ENCODE data around the gene CCR2.

CCR2 gene

GRCh38 chr3:46393554-46394434 is 39.9 kb downstream of the CCR2 start (continued):
- TF ChIP-seq ZNF223 (tag by site-specific recombination; IDR thresholded peaks at IDR 0.05) (no peak), ZNF19 (tag by site-specific recombination; IDR thresholded peaks at IDR 0.05; ENCODE audit: low read depth) (no peak), ZNF146 (tag by site-specific recombination; IDR thresholded peaks at IDR 0.05) (no peak), ZNF571 (tag by site-specific recombination; IDR thresholded peaks at IDR 0.05) (no peak), ZNF248 (tag by site-specific recombination; IDR thresholded peaks at IDR 0.05) (no peak), ZNF521 (tag by site-specific recombination; IDR thresholded peaks at IDR 0.05) (no peak), ZNF624 (tag by site-specific recombination; IDR thresholded peaks at IDR 0.05) (no peak), MZF1 (tag by site-specific recombination; IDR thresholded peaks at IDR 0.05; ENCODE audit: borderline replicate concordance) (no peak), TRIM28 (IDR thresholded peaks at IDR 0.05; ENCODE audit: borderline replicate concordance, low read length) (no peak), ZNF2 (tag by site-specific recombination; IDR thresholded peaks at IDR 0.05) (no peak), ZBTB7A (tag by site-specific recombination; IDR thresholded peaks at IDR 0.05; ENCODE audit: low read depth) (no peak), ZNF654 (tag by site-specific recombination; IDR thresholded peaks at IDR 0.05; ENCODE audit: low read depth) (no peak)
- TF ChIP-seq, protein P1, sequence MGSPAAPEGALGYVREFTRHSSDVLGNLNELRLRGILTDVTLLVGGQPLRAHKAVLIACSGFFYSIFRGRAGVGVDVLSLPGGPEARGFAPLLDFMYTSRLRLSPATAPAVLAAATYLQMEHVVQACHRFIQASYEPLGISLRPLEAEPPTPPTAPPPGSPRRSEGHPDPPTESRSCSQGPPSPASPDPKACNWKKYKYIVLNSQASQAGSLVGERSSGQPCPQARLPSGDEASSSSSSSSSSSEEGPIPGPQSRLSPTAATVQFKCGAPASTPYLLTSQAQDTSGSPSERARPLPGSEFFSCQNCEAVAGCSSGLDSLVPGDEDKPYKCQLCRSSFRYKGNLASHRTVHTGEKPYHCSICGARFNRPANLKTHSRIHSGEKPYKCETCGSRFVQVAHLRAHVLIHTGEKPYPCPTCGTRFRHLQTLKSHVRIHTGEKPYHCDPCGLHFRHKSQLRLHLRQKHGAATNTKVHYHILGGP (tag by site-specific recombination; IDR thresholded peaks at IDR 0.05): no peak
- TF ChIP-seq, protein P2, sequence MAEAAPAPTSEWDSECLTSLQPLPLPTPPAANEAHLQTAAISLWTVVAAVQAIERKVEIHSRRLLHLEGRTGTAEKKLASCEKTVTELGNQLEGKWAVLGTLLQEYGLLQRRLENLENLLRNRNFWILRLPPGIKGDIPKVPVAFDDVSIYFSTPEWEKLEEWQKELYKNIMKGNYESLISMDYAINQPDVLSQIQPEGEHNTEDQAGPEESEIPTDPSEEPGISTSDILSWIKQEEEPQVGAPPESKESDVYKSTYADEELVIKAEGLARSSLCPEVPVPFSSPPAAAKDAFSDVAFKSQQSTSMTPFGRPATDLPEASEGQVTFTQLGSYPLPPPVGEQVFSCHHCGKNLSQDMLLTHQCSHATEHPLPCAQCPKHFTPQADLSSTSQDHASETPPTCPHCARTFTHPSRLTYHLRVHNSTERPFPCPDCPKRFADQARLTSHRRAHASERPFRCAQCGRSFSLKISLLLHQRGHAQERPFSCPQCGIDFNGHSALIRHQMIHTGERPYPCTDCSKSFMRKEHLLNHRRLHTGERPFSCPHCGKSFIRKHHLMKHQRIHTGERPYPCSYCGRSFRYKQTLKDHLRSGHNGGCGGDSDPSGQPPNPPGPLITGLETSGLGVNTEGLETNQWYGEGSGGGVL (tag by site-specific recombination; IDR thresholded peaks at IDR 0.05): no peak
- TF ChIP-seq, protein P3, sequence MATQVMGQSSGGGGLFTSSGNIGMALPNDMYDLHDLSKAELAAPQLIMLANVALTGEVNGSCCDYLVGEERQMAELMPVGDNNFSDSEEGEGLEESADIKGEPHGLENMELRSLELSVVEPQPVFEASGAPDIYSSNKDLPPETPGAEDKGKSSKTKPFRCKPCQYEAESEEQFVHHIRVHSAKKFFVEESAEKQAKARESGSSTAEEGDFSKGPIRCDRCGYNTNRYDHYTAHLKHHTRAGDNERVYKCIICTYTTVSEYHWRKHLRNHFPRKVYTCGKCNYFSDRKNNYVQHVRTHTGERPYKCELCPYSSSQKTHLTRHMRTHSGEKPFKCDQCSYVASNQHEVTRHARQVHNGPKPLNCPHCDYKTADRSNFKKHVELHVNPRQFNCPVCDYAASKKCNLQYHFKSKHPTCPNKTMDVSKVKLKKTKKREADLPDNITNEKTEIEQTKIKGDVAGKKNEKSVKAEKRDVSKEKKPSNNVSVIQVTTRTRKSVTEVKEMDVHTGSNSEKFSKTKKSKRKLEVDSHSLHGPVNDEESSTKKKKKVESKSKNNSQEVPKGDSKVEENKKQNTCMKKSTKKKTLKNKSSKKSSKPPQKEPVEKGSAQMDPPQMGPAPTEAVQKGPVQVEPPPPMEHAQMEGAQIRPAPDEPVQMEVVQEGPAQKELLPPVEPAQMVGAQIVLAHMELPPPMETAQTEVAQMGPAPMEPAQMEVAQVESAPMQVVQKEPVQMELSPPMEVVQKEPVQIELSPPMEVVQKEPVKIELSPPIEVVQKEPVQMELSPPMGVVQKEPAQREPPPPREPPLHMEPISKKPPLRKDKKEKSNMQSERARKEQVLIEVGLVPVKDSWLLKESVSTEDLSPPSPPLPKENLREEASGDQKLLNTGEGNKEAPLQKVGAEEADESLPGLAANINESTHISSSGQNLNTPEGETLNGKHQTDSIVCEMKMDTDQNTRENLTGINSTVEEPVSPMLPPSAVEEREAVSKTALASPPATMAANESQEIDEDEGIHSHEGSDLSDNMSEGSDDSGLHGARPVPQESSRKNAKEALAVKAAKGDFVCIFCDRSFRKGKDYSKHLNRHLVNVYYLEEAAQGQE (tag by site-specific recombination; IDR thresholded peaks at IDR 0.05): no peak

DNA sequence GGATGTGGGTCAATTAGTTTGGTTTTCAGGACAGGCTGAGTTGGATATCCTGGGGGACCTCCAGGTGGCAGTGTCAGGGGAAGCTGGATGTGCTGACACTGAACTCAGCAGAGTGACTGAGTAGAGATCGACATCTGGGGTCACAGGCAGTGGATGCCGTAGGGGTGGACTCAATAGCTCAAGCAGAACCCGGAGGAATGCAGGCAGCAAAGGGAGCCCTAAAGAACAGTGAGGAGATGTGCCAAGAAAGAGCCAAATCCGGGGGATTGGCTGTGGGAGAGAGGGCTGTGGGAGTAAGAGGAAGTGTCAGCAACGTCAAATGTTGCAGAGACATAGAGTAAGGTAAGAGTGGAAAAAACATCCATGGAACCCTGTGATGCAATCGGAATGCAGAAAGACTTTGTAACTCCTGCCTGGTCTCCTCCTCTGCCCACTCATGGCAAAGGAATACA is 41.3 kb downstream of the CCR2 start:
- no peaks in the 10 kb centered on the region for H3K9me3 ChIP-seq (ENCODE audit: control insufficient read depth, insufficient read depth, low read depth, low read length)
- ChIA-PET CTCF (no interaction called here), POLR2A (no interaction called here)
- no peak overlapping the region for H3K4me3 ChIP-seq (ENCODE audit: low read depth, low read length)
- H3K36me3 ChIP-seq (ENCODE audit: control insufficient read depth in 2 of 2, insufficient read depth in 1 of 2, low read length in 2 of 2): no peaks in the 10 kb centered on the region
- TF ChIP-seq ZFHX2 (tag by site-specific recombination; conservative IDR thresholded peaks at IDR 0.05) (peak; percentile 65), ZNF23 (tag by site-specific recombination; IDR thresholded peaks at IDR 0.05; ENCODE audit: borderline replicate concordance) (no peak)
- no peaks in the 10 kb centered on the region for H3K4me1 ChIP-seq (ENCODE audit: control insufficient read depth, insufficient read depth, low read length)
- no peak overlapping the region for H3K27ac ChIP-seq (ENCODE audit: extremely low read depth, low read depth, low read length)

Measured in HEK293 (cell line).